AG04450 (cell line): ENCODE data around the gene PSD. TPM values are rescaled to one million over a fixed set of nuclear protein-coding genes. Genes with fewer than 3 reads are reported as not detected.

Experiments
- CTCF ChIA-PET: fragments of 300-600, 350-600 bp; formaldehyde crosslinking; extraction: SDS; loops from one replicate; lab custom pipeline; 2022; ENCODE audit warnings: antibody characterized with exemption, inconsistent platforms; lab: Charles Lee
- POLR2A ChIA-PET: fragments of 350-600 bp; formaldehyde crosslinking; extraction: SDS; loops from one replicate; lab custom pipeline; 2021; ENCODE audit warnings: antibody characterized with exemption, inconsistent platforms; lab: Yijun Ruan, JAX
- DNase-seq: peaks from one replicate; pipeline ENCODE4 v3.0.0-alpha.2; 2011; ENCODE audit warnings: low read depth, low spot score
- H3K27ac ChIP-seq: one replicate; pipeline ENCODE4 v1.5.1; 2012; ENCODE audit warnings: low read depth, low read length, control low read depth
- H3K27me3 ChIP-seq: one replicate; pipeline ENCODE4 v1.6.0; 2012; ENCODE audit warnings: low read length; ENCODE audit not compliant: control insufficient read depth, insufficient read depth
- H3K4me3 ChIP-seq: 2 replicates; pipeline ENCODE4 v1.5.1; 2011; ENCODE audit warnings: mild to moderate bottlenecking, low read depth, low read length, control low read depth
- H3K9me3 ChIP-seq: 2 replicates; pipeline ENCODE4 v1.5.1; 2012; ENCODE audit warnings: low read length; ENCODE audit not compliant: control insufficient read depth, insufficient read depth
- polyA plus RNA-seq: library from polyadenylated mRNA; depleted of rRNA; stranded (reverse); fragments of >200 nt; gene quantifications from 2 replicates; pipeline ENCODE4 v1.2.3, GENCODE V29; 2011
- TF ChIP-seq, protein P1 (sequence below): IDR thresholded peaks from 2 replicates; pipeline ENCODE4 v1.5.1; 2011; ENCODE audit warnings: low read depth, low read length, control low read depth, inconsistent platforms

The PSD gene
- polyA plus RNA-seq, 1 experiment: 5.5 TPM

- no peak overlapping the region for H3K4me3 ChIP-seq
- DNase-seq: no peak
- TF ChIP-seq, protein P1, sequence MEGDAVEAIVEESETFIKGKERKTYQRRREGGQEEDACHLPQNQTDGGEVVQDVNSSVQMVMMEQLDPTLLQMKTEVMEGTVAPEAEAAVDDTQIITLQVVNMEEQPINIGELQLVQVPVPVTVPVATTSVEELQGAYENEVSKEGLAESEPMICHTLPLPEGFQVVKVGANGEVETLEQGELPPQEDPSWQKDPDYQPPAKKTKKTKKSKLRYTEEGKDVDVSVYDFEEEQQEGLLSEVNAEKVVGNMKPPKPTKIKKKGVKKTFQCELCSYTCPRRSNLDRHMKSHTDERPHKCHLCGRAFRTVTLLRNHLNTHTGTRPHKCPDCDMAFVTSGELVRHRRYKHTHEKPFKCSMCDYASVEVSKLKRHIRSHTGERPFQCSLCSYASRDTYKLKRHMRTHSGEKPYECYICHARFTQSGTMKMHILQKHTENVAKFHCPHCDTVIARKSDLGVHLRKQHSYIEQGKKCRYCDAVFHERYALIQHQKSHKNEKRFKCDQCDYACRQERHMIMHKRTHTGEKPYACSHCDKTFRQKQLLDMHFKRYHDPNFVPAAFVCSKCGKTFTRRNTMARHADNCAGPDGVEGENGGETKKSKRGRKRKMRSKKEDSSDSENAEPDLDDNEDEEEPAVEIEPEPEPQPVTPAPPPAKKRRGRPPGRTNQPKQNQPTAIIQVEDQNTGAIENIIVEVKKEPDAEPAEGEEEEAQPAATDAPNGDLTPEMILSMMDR: no peak
- H3K27ac ChIP-seq: no peak overlapping the region
- ChIA-PET CTCF (interaction anchor here (0.6 to 4.2 kb wide), 26 partner anchors 8 to 276 kb away, joined by 3 to 33 read pairs (median 3); partner anchors contain the start of genes ACTR1A, C10orf95, ELOVL3 and FBXL15), POLR2A (interaction anchor here (1.1 kb wide), 1 partner anchor 79 kb away, joined by 3 read pairs; no protein-coding TSS in a partner anchor)
- H3K27me3 ChIP-seq: no peaks in the 10 kb centered on the region
- H3K9me3 ChIP-seq: no peaks in the 10 kb centered on the region; the same call in 1 of the 2 replicates
Observed at GRCh38 chr10:102400076-102400475, 18.5 kb downstream of the PSD start.

DNA sequence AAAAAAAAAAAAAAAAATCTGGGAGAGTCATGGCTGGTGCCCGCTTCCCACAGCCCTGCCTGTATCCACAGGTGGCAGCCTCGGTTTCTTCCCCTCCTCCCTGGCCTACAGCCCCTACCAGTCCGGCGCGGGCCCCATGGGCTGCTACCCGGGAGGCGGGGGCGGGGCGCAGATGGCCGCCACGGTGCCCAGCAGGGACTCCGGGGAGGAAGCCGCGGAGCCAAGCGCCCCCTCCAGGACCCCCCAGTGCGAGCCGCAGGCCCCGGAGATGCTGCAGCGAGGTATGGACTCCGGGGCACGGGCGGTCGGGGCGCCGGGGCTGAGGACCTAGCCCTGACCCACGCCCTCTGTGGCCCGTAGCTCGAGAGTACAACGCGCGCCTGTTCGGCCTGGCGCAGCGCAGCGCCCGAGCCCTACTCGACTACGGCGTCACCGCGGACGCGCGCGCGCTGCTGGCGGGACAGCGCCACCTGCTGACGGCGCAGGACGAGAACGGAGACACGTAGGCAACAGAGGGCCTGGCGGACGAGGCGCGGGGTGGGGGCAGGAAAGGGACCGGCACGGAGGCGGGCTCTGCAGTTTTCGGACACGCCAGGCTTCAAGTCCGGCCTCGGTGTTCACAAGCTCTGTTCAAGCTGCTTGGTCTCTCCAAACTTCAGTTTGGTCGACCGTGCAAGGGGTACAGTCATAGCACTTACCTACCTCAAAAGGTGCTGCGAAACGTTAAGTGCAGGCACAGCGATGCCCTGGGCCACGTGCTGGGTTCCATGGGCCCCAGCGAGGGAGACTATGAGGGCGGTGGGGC lies 19.2 kb downstream of the PSD start:
- peak overlapping the region; percentile 50 for H3K4me3 ChIP-seq

DNA sequence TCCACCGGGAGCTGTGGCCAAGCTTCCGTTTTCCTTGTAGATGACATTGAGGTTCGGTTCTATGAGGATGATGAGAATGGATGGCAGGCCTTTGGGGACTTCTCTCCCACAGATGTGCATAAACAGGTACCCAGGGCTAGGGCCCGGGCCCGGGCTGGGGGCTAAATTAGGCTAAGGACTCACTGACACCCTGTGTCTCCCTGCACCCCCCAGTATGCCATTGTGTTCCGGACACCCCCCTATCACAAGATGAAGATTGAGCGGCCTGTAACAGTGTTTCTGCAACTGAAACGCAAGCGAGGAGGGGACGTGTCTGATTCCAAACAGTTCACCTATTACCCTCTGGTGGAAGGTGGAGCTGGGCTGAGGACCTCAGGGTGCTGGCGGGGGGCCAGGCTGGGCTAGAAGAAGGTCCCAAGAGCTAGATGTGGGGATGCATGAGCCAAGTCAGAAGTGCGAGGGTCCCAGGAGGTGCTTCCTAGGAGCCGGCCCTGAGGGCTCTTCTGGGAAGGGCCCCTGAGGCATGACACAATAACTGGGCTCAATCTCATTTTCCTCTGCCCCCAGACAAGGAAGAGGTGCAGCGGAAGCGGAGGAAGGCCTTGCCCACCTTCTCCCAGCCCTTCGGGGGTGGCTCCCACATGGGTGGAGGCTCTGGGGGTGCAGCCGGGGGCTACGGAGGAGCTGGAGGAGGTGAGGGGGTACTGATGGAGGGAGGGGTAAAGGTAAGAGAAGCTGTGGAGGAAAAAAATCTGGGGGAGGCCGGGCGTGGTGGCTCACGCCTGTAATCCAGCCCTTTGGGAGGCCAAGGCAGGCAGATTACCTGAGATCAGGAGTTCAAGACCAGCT lies 20.2 kb downstream of the PSD start:
- DNase-seq: no peak
- CTCF ChIA-PET: interaction anchor here (0.6 to 4.2 kb wide), 14 partner anchors 13 to 328 kb away, joined by 3 to 33 read pairs (median 3); partner anchors contain the start of genes ELOVL3 and FBXL15
- Histone ChIP-seq H3K27ac (no peak overlapping the region), H3K27me3 (no peaks in the 10 kb centered on the region), H3K4me3 (no peak overlapping the region), H3K9me3 (no peaks in the 10 kb centered on the region; the same call in 1 of the 2 replicates)
- POLR2A ChIA-PET: interaction anchor here (0.6 to 1.1 kb wide), 3 partner anchors 9 to 176 kb away, joined by 3 to 6 read pairs (median 3); no protein-coding TSS in a partner anchor
- TF ChIP-seq, protein P1: no peak

More for the DNA sequence above, 19.2 kb downstream of the PSD start:
- POLR2A ChIA-PET: interaction anchor here (0.6 to 1.1 kb wide), 2 partner anchors 80 to 175 kb away, joined by 3 read pairs; no protein-coding TSS in a partner anchor
- no peaks in the 10 kb centered on the region for H3K27me3 ChIP-seq
- peak; percentile 59 for DNase-seq
- H3K27ac ChIP-seq: peak overlapping the region; percentile 47
- CTCF ChIA-PET: interaction anchor here (0.5 to 4.2 kb wide), 38 partner anchors 8 to 330 kb away, joined by 3 to 33 read pairs (median 3); partner anchors contain the start of genes ACTR1A, C10orf95, ELOVL3 and FBXL15
- H3K9me3 ChIP-seq: no peaks in the 10 kb centered on the region; the same call in 1 of the 2 replicates
- TF ChIP-seq, protein P1: peak; percentile 78

GRCh38 chr10:102397222-102398171 lies 21.1 kb downstream of the PSD start:
- no peak for DNase-seq
- Histone ChIP-seq H3K4me3 (no peak overlapping the region), H3K27me3 (no peaks in the 10 kb centered on the region), H3K27ac (peak overlapping the region; percentile 11), H3K9me3 (no peaks in the 10 kb centered on the region; the same call in 1 of the 2 replicates)
- ChIA-PET CTCF (interaction anchor here (0.5 to 4.2 kb wide), 7 partner anchors 24 to 228 kb away, joined by 3 to 33 read pairs (median 5); partner anchors contain the start of genes ELOVL3 and FBXL15), POLR2A (interaction anchor here (0.6 kb wide), 1 partner anchor 8 kb away, joined by 6 read pairs; no protein-coding TSS in a partner anchor)
- TF ChIP-seq, protein P1: no peak
